DOHH2 (cell line): ENCODE results near the gene OBSCN.

ENCODE experiments used
- EZH2phosphoT487 ChIP-seq: fragments of 200-600 bp; sonication (generic); IDR thresholded peaks from 2 replicates; pipeline ENCODE4 v1.6.1; 2017; ENCODE audit warnings: borderline replicate concordance, mild to moderate bottlenecking, antibody characterized with exemption, low read length, moderate library complexity, mixed read lengths
- TF ChIP-seq, protein P1 (sequence below): fragments of 200-600 bp; sonication (generic); IDR thresholded peaks from one replicate; pipeline ENCODE4 v1.5.1; 2014; ENCODE audit warnings: antibody characterized with exemption, mild to moderate bottlenecking, low read depth, low read length; ENCODE audit not compliant: poor library complexity, severe bottlenecking

DNA sequence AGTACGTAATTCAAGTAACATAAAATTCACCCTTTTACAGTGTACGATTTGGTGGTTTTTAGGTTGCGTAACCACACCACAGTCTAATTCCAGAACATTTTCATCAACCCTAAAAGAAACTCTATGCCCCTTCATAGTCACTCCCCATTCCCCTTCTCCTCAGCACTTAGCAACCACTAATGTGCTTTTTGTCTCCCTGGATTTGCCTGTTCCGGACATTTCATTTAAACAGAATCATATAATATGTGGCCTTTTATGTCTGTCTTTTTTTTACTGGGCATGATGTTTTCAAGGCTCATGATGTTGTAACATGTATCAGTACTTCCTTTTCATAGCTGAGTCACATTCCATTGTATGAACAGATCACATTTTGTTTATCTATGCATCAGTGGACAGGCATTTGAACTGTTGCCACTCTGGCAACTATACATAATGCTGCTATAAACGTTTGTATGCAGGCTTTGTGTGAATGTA is 20.8 kb downstream of the OBSCN start:
- TF ChIP-seq, protein P1, sequence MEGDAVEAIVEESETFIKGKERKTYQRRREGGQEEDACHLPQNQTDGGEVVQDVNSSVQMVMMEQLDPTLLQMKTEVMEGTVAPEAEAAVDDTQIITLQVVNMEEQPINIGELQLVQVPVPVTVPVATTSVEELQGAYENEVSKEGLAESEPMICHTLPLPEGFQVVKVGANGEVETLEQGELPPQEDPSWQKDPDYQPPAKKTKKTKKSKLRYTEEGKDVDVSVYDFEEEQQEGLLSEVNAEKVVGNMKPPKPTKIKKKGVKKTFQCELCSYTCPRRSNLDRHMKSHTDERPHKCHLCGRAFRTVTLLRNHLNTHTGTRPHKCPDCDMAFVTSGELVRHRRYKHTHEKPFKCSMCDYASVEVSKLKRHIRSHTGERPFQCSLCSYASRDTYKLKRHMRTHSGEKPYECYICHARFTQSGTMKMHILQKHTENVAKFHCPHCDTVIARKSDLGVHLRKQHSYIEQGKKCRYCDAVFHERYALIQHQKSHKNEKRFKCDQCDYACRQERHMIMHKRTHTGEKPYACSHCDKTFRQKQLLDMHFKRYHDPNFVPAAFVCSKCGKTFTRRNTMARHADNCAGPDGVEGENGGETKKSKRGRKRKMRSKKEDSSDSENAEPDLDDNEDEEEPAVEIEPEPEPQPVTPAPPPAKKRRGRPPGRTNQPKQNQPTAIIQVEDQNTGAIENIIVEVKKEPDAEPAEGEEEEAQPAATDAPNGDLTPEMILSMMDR, result no peak
- TF ChIP-seq EZH2phosphoT487, result no peak
